ENCODE data around the gene MGRN1.

- TF ChIP-seq EP300 (IDR thresholded peaks at IDR 0.05) (no peak), POLR2A (IDR thresholded peaks at IDR 0.05) (no peak)
- TF ChIP-seq, protein P1, sequence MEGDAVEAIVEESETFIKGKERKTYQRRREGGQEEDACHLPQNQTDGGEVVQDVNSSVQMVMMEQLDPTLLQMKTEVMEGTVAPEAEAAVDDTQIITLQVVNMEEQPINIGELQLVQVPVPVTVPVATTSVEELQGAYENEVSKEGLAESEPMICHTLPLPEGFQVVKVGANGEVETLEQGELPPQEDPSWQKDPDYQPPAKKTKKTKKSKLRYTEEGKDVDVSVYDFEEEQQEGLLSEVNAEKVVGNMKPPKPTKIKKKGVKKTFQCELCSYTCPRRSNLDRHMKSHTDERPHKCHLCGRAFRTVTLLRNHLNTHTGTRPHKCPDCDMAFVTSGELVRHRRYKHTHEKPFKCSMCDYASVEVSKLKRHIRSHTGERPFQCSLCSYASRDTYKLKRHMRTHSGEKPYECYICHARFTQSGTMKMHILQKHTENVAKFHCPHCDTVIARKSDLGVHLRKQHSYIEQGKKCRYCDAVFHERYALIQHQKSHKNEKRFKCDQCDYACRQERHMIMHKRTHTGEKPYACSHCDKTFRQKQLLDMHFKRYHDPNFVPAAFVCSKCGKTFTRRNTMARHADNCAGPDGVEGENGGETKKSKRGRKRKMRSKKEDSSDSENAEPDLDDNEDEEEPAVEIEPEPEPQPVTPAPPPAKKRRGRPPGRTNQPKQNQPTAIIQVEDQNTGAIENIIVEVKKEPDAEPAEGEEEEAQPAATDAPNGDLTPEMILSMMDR (IDR thresholded peaks at IDR 0.05), result no peak
Observed at GRCh38 chr16:4687946-4688673, 63.5 kb downstream of the MGRN1 start.

Data from ovary (tissue), 3 donors.